Effector memory CD4-positive, alpha-beta T cell (primary cell): ENCODE measurements around the gene ALOXE3.
A peak's percentile ranks its signal among the peaks of the same experiment; 100 is the strongest.
"Not testable (repeated sequence)": the region's sequence is repeated elsewhere in the genome, so short reads cannot be mapped to it uniquely, and the experiment has no call there.

Experiments
- DNase-seq, 3 donors: peaks; one replicate each; pipeline ENCODE4 v3.0.0-alpha.2; 2020
- H3K27ac ChIP-seq: 2 replicates; pipeline ENCODE4 v1.7.0; 2013; ENCODE audit warnings: mild to moderate bottlenecking, low read length, moderate library complexity; ENCODE audit not compliant: insufficient read depth, poor library complexity, severe bottlenecking
- H3K27me3 ChIP-seq: replicated peaks from 2 replicates; pipeline ENCODE4 v1.7.0; 2013; ENCODE audit warnings: mild to moderate bottlenecking, low read length; ENCODE audit not compliant: insufficient read depth, control insufficient read depth, poor library complexity, severe bottlenecking
- H3K36me3 ChIP-seq: 2 replicates; pipeline ENCODE4 v1.7.0; 2013; ENCODE audit warnings: mild to moderate bottlenecking, low read length, moderate library complexity; ENCODE audit not compliant: control insufficient read depth, insufficient read depth
- H3K4me1 ChIP-seq: 2 replicates; pipeline ENCODE4 v1.7.0; 2013; ENCODE audit warnings: low read length, mild to moderate bottlenecking; ENCODE audit not compliant: control insufficient read depth, insufficient read depth, poor library complexity, severe bottlenecking
- H3K4me3 ChIP-seq: 2 replicates; pipeline ENCODE4 v1.7.0; 2013; ENCODE audit warnings: low read length, low read depth, mild to moderate bottlenecking; ENCODE audit not compliant: insufficient read depth, poor library complexity, severe bottlenecking
- H3K9me3 ChIP-seq: 2 replicates; pipeline ENCODE4 v1.7.0; 2013; ENCODE audit warnings: mild to moderate bottlenecking, low read length, moderate library complexity; ENCODE audit not compliant: control insufficient read depth

The ALOXE3 gene

DNA sequence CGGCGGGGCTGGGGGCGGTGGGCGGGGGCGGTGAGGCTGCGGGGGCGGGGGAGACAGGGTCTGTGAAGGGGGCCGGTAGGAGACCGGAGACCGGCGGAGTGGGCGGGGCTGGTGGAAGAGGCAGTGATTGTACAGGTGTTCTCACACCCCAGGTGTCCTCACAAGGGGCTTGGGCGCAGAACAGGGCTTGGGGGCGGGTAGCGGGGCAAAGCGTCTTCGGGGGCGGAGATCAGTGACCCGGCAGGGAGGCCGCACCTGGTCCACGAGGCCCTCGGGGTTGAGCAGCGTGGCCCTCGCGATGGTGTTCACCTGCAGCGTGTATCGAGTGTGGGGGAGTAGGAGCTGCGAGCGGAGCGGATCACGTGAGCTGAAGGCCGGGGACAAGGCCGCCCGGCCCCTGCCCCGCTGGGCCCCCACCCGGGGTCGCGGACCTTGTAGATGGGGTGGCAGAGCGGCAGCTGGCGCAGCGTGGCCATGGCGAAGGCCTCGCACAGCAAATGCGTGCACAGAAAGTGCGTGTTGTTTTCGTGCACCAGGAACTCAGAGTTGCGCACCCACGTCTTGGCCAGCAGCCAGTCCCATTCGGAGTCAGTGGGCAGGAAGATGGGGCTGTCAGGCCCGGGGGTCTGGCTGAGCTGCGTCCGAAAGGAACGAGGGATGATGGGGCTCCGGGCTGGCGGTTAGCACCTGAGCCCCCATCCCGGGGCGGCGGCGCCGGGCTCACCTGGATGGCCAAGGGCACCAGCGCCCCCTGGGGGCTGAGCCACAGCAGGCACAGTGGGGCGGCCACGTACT is 8.5 kb downstream of the ALOXE3 start:
- no peaks in the 10 kb centered on the region for H3K9me3 ChIP-seq
- DNase-seq, result peak; percentile 60 to 74 (median 62)
- no peaks in the 10 kb centered on the region for H3K36me3 ChIP-seq
- H3K27me3 ChIP-seq, result peaks cover 7% of the 10 kb centered on the region
- H3K4me3 ChIP-seq, result peak overlapping the region; percentile 64
- no peak overlapping the region for H3K27ac ChIP-seq
- H3K4me1 ChIP-seq, result peaks cover 5% of the 10 kb centered on the region

DNA sequence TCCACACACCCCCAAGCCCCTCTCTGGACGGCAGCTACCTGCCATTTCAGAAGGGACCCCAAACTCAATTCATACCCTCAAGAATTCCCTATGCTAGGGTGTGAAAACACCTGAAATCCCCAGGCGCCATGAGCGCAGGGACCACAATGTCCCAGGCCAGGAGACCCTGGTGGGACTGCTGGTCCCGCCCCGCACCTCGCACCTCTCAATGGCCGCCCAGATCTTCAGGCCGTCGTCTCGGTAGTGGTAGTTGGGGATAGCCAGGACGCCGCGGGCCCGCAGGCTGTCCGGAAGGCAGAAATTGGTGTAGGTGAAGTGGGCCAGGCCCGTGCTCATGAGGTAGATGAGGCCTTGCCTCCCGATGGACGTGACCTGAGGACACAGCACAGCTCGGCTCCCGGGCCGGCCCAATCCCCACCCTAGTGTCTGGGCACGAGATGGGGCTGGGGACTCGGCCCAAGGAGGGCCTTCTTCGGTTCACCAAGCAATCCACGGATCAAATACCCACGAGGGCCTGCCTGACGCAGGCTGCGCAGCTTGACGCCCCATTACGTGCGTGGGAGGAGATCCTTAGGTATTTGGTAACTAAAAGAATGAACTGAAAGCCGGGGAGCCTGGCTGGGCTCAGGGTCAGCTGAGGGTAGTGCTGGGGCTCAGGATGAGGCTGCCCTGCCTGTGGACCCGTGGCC is 9.2 kb downstream of the ALOXE3 start:
- Histone ChIP-seq H3K9me3 (no peaks in the 10 kb centered on the region), H3K27ac (no peak overlapping the region), H3K4me1 (peaks cover 5% of the 10 kb centered on the region), H3K27me3 (peaks cover 7% of the 10 kb centered on the region), H3K4me3 (no peak overlapping the region), H3K36me3 (no peaks in the 10 kb centered on the region)
- DNase-seq, result no peak

DNA sequence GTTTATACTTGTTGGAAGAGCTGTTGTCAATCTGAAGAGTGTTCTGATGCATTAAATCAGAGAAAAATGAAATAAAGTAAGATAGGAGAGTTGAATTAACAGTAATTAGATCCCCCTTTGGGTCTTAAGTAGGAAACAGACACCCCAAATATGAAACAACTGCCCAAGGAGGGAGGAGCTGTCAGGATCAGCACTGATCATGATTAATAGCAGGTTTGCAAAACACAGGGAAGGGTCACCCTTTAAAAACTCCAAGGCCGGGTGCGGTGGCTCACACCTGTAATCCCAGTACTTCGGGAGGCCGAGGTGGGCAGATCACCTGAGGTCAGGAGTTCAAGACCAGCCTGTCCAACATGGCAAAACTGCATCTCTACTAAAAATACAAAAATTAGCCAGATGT is 11.3 kb downstream of the ALOXE3 start:
- DNase-seq, H3K9me3 ChIP-seq, H3K4me1 ChIP-seq, H3K36me3 ChIP-seq, H3K4me3 ChIP-seq, H3K27me3 ChIP-seq, H3K27ac ChIP-seq: not testable (repeated sequence)

DNA sequence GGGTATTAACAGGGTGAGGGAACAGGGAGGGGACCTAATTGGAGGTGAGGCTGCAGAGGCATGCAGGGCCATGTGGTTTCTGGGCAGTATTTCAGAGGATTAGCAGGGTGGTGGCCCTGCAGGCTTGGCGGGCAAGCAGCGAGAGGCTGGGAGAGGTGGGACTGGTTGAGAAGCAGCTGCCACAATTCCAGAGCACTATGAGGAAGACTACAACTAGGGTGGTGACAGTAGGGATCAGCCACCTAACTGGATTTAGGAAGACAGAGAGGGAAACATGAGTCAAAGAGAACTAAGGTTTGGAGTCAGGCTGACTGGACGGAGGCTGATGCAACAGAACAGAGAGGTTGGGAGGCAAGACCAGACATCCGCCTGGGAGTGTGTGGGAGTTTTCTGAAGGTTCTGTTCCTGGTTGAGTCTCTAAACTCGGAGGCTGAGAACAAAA is 12.3 kb downstream of the ALOXE3 start:
- Histone ChIP-seq H3K9me3 (no peaks in the 10 kb centered on the region), H3K4me1 (peaks cover 5% of the 10 kb centered on the region), H3K36me3 (no peaks in the 10 kb centered on the region), H3K27me3 (no peaks in the 10 kb centered on the region), H3K4me3 (no peak overlapping the region), H3K27ac (no peak overlapping the region)
- DNase-seq, result no peak

- H3K36me3 ChIP-seq, result no peaks in the 10 kb centered on the region
- no peaks in the 10 kb centered on the region for H3K27me3 ChIP-seq
- H3K9me3 ChIP-seq, result no peaks in the 10 kb centered on the region
- DNase-seq, result no peak
- no peak overlapping the region for H3K4me3 ChIP-seq
- H3K27ac ChIP-seq, result no peak overlapping the region
- no peaks in the 10 kb centered on the region for H3K4me1 ChIP-seq
These were observed 13.4 kb downstream of the ALOXE3 start for GRCh38 chr17:8104911-8105310.

DNA sequence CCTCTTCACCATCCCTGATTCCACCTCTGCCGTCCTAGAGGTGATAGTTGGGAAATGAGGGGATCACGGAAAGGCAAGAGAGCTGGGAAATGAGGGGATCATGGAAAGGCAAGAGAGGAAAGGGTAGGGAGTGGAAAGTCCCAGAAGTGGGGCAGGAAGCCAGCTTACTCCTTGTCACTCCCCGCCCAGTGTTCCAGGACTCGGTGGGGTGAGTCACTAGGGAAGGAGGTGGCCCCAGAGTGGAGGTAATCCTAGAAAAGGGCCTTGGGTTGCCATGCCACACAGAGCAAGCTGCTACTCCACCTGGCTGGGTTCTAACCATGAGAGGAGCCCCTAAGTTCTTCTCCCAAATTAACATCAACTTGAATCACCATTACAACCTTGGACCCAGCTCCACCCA is 14.8 kb downstream of the ALOXE3 start:
- Histone ChIP-seq H3K4me3 (no peak overlapping the region), H3K4me1 (no peaks in the 10 kb centered on the region), H3K27me3 (no peaks in the 10 kb centered on the region), H3K36me3 (no peaks in the 10 kb centered on the region), H3K27ac (no peak overlapping the region), H3K9me3 (no peaks in the 10 kb centered on the region)
- no peak for DNase-seq

DNA sequence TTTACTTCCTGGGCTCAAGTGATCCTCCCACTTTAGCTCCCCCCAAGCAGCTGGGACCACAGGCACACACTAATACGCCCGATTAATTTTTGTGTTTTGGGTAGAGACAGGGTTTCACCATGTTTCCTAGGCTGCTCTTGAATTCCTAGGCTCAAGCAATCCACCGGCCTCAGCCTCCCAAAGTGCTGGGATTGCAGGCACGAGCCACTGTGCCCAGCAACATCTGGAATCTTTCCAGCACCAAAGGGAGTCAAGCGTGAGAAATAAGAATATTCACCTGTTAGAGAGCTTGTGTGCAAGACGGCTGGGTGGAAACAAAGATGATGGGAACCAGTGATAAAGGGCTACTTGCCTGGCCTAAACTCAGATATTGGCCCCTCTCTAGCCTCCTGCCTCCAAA is 16.6 kb downstream of the ALOXE3 start:
- no peaks in the 10 kb centered on the region for H3K9me3 ChIP-seq
- no peak overlapping the region for H3K27ac ChIP-seq
- H3K27me3 ChIP-seq, result no peaks in the 10 kb centered on the region
- no peaks in the 10 kb centered on the region for H3K4me1 ChIP-seq
- no peaks in the 10 kb centered on the region for H3K36me3 ChIP-seq
- no peak for DNase-seq
- H3K4me3 ChIP-seq, result no peak overlapping the region

DNA sequence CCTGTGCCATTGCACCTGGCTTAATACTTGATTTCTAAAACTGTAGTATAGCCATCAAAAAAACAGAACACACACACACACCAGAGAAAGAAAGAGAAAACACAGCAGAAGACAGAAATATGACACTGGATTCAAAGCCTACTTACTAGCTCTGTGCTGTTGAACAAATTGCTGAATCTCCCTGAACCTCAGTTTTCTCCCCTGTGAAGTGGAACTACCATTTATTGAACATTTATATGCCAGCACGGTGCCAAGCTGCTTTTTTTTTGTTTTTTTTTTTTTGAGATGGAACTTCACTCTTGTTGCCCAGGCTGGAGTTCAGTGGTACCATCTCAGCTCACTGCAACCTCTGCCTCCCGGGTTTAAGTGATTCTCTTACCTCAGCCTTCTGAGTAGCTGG is 17.6 kb downstream of the ALOXE3 start:
- H3K27ac ChIP-seq, result no peak overlapping the region
- DNase-seq, result no peak
- H3K36me3 ChIP-seq, result no peaks in the 10 kb centered on the region
- H3K27me3 ChIP-seq, result no peaks in the 10 kb centered on the region
- no peaks in the 10 kb centered on the region for H3K9me3 ChIP-seq
- H3K4me3 ChIP-seq, result no peak overlapping the region
- no peaks in the 10 kb centered on the region for H3K4me1 ChIP-seq

- no peak overlapping the region for H3K27ac ChIP-seq
- H3K4me1 ChIP-seq, result no peaks in the 10 kb centered on the region
- DNase-seq, result no peak
- H3K36me3 ChIP-seq, result no peaks in the 10 kb centered on the region
- no peaks in the 10 kb centered on the region for H3K9me3 ChIP-seq
- H3K27me3 ChIP-seq, result no peaks in the 10 kb centered on the region
- no peak overlapping the region for H3K4me3 ChIP-seq
These were observed 18.2 kb downstream of the ALOXE3 start for GRCh38 chr17:8100111-8100510.

GRCh38 chr17:8096541-8096940 is 21.8 kb downstream of the ALOXE3 start:
- Histone ChIP-seq H3K36me3 (no peaks in the 10 kb centered on the region), H3K27ac (no peak overlapping the region), H3K9me3 (no peaks in the 10 kb centered on the region), H3K4me1 (peaks cover 8% of the 10 kb centered on the region), H3K4me3 (no peak overlapping the region), H3K27me3 (no peaks in the 10 kb centered on the region)
- no peak for DNase-seq
